Naive B cell (primary cell): ENCODE data around the gene HPSE2. TPM values are rescaled to one million over a fixed set of nuclear protein-coding genes. Genes with fewer than 3 reads are reported as not detected.
"Not testable (repeated sequence)": the region's sequence is repeated elsewhere in the genome, so short reads cannot be mapped to it uniquely, and the experiment has no call there.

ENCODE experiments used
- ATAC-seq, 2 donors: fragments of 150-1000 bp; cut with Tn5 transposase; 2 replicates each; pipeline ENCODE4 v1.10.0; 2021; ENCODE audit warnings: low read depth in 2 of 2, mild to moderate bottlenecking in 2 of 2, moderate library complexity in 2 of 2
- DNase-seq: peaks from one replicate; pipeline ENCODE4 v3.0.0; 2022
- H3K27ac Mint-ChIP-seq, 6 donors: one replicate each; pipeline ENCODE4 v1.8.0; 2020 to 2022; ENCODE audit warnings: mild to moderate bottlenecking in 6 of 6, mixed read lengths in 6 of 6, moderate library complexity in 5 of 6, inconsistent platforms in 2 of 6
- H3K27me3 Mint-ChIP-seq, 3 donors: one replicate each; pipeline ENCODE4 v1.8.0; 2021 to 2022; ENCODE audit warnings: mixed read lengths in 3 of 3, mild to moderate bottlenecking in 1 of 3
- H3K36me3 Mint-ChIP-seq, 2 donors: one replicate each; pipeline ENCODE4 v1.8.0; 2020 to 2022; ENCODE audit warnings: mixed read lengths in 2 of 2, inconsistent platforms in 1 of 2, mild to moderate bottlenecking in 1 of 2
- H3K4me1 Mint-ChIP-seq, 3 donors: one replicate each; pipeline ENCODE4 v1.8.0; 2020 to 2022; ENCODE audit warnings: mixed read lengths in 3 of 3, inconsistent platforms in 1 of 3, mild to moderate bottlenecking in 1 of 3, moderate library complexity in 1 of 3
- H3K4me3 Mint-ChIP-seq, 8 donors: one replicate each; pipeline ENCODE4 v1.8.0; 2020 to 2022; ENCODE audit warnings: mild to moderate bottlenecking in 8 of 8, mixed read lengths in 8 of 8, moderate library complexity in 8 of 8, inconsistent platforms in 2 of 8
- H3K9me3 Mint-ChIP-seq, 7 donors: one replicate each; pipeline ENCODE4 v1.8.0; 2020 to 2022; ENCODE audit warnings: mixed read lengths in 7 of 7, mild to moderate bottlenecking in 5 of 7, inconsistent platforms in 2 of 7, moderate library complexity in 1 of 7
- polyA plus RNA-seq, 6 donors: library from polyadenylated mRNA; unstranded; fragments of 300-500 nt; fragmentation: Illumina TruSeq; gene quantifications; one replicate each; pipeline ENCODE4 v1.2.3, GENCODE V29; 2021; ENCODE audit warnings: low read depth in 6 of 6

The HPSE2 gene
- polyA plus RNA-seq, 6 donors from 2014 or later: not detected

- peaks cover 22 to 39% (median 28%) of the 10 kb centered on the region in 3 donors for H3K4me1 Mint-ChIP-seq
- ATAC-seq (no peak), DNase-seq (no peak)
- H3K9me3 Mint-ChIP-seq: peaks cover 0 to 53% (median 34%) of the 10 kb centered on the region in 7 donors
- peak overlapping the region in 1 of 6 donors; percentile 15 for H3K27ac Mint-ChIP-seq
- peaks cover 7 to 10% of the 10 kb centered on the region in 2 donors for H3K36me3 Mint-ChIP-seq
- H3K4me3 Mint-ChIP-seq: peak overlapping the region in 7 of 8 donors; percentile 26 to 84 (median 65)
- H3K27me3 Mint-ChIP-seq: peaks cover 68 to 76% (median 71%) of the 10 kb centered on the region in 3 donors
Observed at GRCh38 chr10:99233000-99233688, 2.5 kb downstream of the HPSE2 start.

GRCh38 chr10:99232360-99232999 lies 3.2 kb downstream of the HPSE2 start:
- no peak for ATAC-seq
- peaks cover 7 to 10% of the 10 kb centered on the region in 2 donors for H3K36me3 Mint-ChIP-seq
- H3K4me3 Mint-ChIP-seq: peak overlapping the region in 7 of 8 donors; percentile 26 to 75 (median 59)
- DNase-seq: no peak
- H3K9me3 Mint-ChIP-seq: peaks cover 0 to 53% (median 34%) of the 10 kb centered on the region in 7 donors
- peaks cover 73 to 80% (median 74%) of the 10 kb centered on the region in 3 donors for H3K27me3 Mint-ChIP-seq
- peaks cover 22 to 39% (median 28%) of the 10 kb centered on the region in 3 donors for H3K4me1 Mint-ChIP-seq
- peak overlapping the region in 1 of 6 donors; percentile 19 for H3K27ac Mint-ChIP-seq

GRCh38 chr10:99224766-99225165 lies 10.9 kb downstream of the HPSE2 start:
- Mint-ChIP-seq H3K4me3 (no peak overlapping the region), H3K36me3 (no peaks in the 10 kb centered on the region), H3K27ac (no peak overlapping the region), H3K4me1 (no peaks in the 10 kb centered on the region), H3K27me3 (peaks cover 64 to 75% (median 73%) of the 10 kb centered on the region in 3 donors), H3K9me3 (peaks cover 0 to 4% (median 0%) of the 10 kb centered on the region in 7 donors)
- DNase-seq (no peak), ATAC-seq (no peak)

- H3K4me3 Mint-ChIP-seq: no peak overlapping the region
- no peak overlapping the region for H3K27ac Mint-ChIP-seq
- no peaks in the 10 kb centered on the region for H3K36me3 Mint-ChIP-seq
- H3K4me1 Mint-ChIP-seq: no peaks in the 10 kb centered on the region
- DNase-seq (no peak), ATAC-seq (no peak)
- peaks cover 0 to 31% (median 7%) of the 10 kb centered on the region in 7 donors for H3K9me3 Mint-ChIP-seq
- H3K27me3 Mint-ChIP-seq: peaks cover 0 to 36% (median 14%) of the 10 kb centered on the region in 3 donors
Observed at GRCh38 chr10:99207340-99207739, 28.3 kb downstream of the HPSE2 start.

GRCh38 chr10:99203310-99203709 lies 32.3 kb downstream of the HPSE2 start:
- H3K4me1 Mint-ChIP-seq: no peaks in the 10 kb centered on the region
- H3K27ac Mint-ChIP-seq: no peak overlapping the region
- peaks cover 0 to 17% (median 5%) of the 10 kb centered on the region in 3 donors for H3K27me3 Mint-ChIP-seq
- ATAC-seq (no peak), DNase-seq (no peak)
- no peak overlapping the region for H3K4me3 Mint-ChIP-seq
- no peaks in the 10 kb centered on the region for H3K36me3 Mint-ChIP-seq
- H3K9me3 Mint-ChIP-seq: peaks cover 0 to 10% (median 7%) of the 10 kb centered on the region in 7 donors

GRCh38 chr10:99172950-99173349 lies 62.7 kb downstream of the HPSE2 start:
- H3K27me3 Mint-ChIP-seq: peaks cover 24 to 31% (median 29%) of the 10 kb centered on the region in 3 donors
- no peaks in the 10 kb centered on the region for H3K4me1 Mint-ChIP-seq
- H3K4me3 Mint-ChIP-seq: no peak overlapping the region
- no peak overlapping the region for H3K27ac Mint-ChIP-seq
- H3K36me3 Mint-ChIP-seq: no peaks in the 10 kb centered on the region
- ATAC-seq (no peak), DNase-seq (no peak)
- peaks cover 0 to 1% (median 0%) of the 10 kb centered on the region in 7 donors for H3K9me3 Mint-ChIP-seq

- Mint-ChIP-seq H3K4me3 (no peak overlapping the region), H3K36me3 (no peaks in the 10 kb centered on the region), H3K27me3 (peaks cover 25 to 37% (median 30%) of the 10 kb centered on the region in 3 donors), H3K9me3 (peaks cover 0 to 1% (median 0%) of the 10 kb centered on the region in 7 donors), H3K4me1 (no peaks in the 10 kb centered on the region), H3K27ac (peak overlapping the region in 1 of 6 donors; percentile 12)
- DNase-seq (no peak), ATAC-seq (no peak)
Observed at GRCh38 chr10:99172128-99172738, 63.4 kb downstream of the HPSE2 start.

GRCh38 chr10:99170116-99170675 lies 65.5 kb downstream of the HPSE2 start:
- Mint-ChIP-seq H3K36me3 (no peaks in the 10 kb centered on the region), H3K4me1 (no peaks in the 10 kb centered on the region), H3K4me3 (no peak overlapping the region), H3K27me3 (peaks cover 19 to 22% (median 19%) of the 10 kb centered on the region in 3 donors), H3K27ac (no peak overlapping the region), H3K9me3 (peaks cover 0 to 6% (median 1%) of the 10 kb centered on the region in 7 donors)
- no peak for DNase-seq
- no peak for ATAC-seq

- Mint-ChIP-seq H3K27me3 (no peaks in the 10 kb centered on the region), H3K4me3 (no peak overlapping the region), H3K36me3 (no peaks in the 10 kb centered on the region), H3K4me1 (no peaks in the 10 kb centered on the region), H3K9me3 (peaks cover 0 to 6% (median 0%) of the 10 kb centered on the region in 7 donors), H3K27ac (no peak overlapping the region)
- DNase-seq (no peak), ATAC-seq (no peak)
Observed at GRCh38 chr10:99161165-99161564, 74.5 kb downstream of the HPSE2 start.

GRCh38 chr10:99143651-99144050 lies 92.0 kb downstream of the HPSE2 start:
- no peaks in the 10 kb centered on the region for H3K36me3 Mint-ChIP-seq
- H3K27ac Mint-ChIP-seq: no peak overlapping the region
- no peak overlapping the region for H3K4me3 Mint-ChIP-seq
- ATAC-seq: no peak
- peaks cover 0 to 12% (median 0%) of the 10 kb centered on the region in 3 donors for H3K27me3 Mint-ChIP-seq
- H3K4me1 Mint-ChIP-seq: no peaks in the 10 kb centered on the region
- H3K9me3 Mint-ChIP-seq: peaks cover 0 to 2% (median 0%) of the 10 kb centered on the region in 7 donors
- no peak for DNase-seq

GRCh38 chr10:99143011-99143410 lies 92.6 kb downstream of the HPSE2 start:
- Mint-ChIP-seq H3K9me3 (peaks cover 0 to 3% (median 1%) of the 10 kb centered on the region in 7 donors), H3K27me3 (peaks cover 0 to 12% (median 1%) of the 10 kb centered on the region in 3 donors), H3K4me3 (no peak overlapping the region), H3K36me3 (no peaks in the 10 kb centered on the region), H3K4me1 (no peaks in the 10 kb centered on the region), H3K27ac (no peak overlapping the region)
- DNase-seq (no peak), ATAC-seq (no peak)

- not testable (repeated sequence) for H3K4me3 Mint-ChIP-seq, H3K27ac Mint-ChIP-seq
- peaks cover 12 to 22% (median 20%) of the 10 kb centered on the region in 3 donors for H3K27me3 Mint-ChIP-seq
Observed at GRCh38 chr10:99132897-99133296, 102.8 kb downstream of the HPSE2 start.

GRCh38 chr10:99125879-99126278 lies 109.8 kb downstream of the HPSE2 start:
- H3K4me1 Mint-ChIP-seq: no peaks in the 10 kb centered on the region
- H3K27me3 Mint-ChIP-seq: peaks cover 16 to 20% (median 18%) of the 10 kb centered on the region in 3 donors
- H3K9me3 Mint-ChIP-seq: peaks cover 5 to 40% (median 30%) of the 10 kb centered on the region in 7 donors
- no peak overlapping the region for H3K4me3 Mint-ChIP-seq
- no peaks in the 10 kb centered on the region for H3K36me3 Mint-ChIP-seq
- DNase-seq (no peak), ATAC-seq (no peak)
- H3K27ac Mint-ChIP-seq: no peak overlapping the region

More at GRCh38 chr10:99132897-99133296, 102.8 kb downstream of the HPSE2 start:
- H3K9me3 Mint-ChIP-seq: peaks cover 0 to 25% (median 17%) of the 10 kb centered on the region in 7 donors
- ATAC-seq, H3K4me1 Mint-ChIP-seq, H3K36me3 Mint-ChIP-seq, DNase-seq: not testable (repeated sequence)
